ENCODE data around the gene PRSS33. TPM values are rescaled to one million over a fixed set of nuclear protein-coding genes. Genes with fewer than 3 reads are reported as not detected.
A peak's percentile ranks its signal among the peaks of the same experiment; 100 is the strongest.

Gene PRSS33
- total and polyA plus RNA-seq, 4 experiments from 2014 or later = not detected

GRCh38 chr16:2829501-2830354 is 42.4 kb upstream of the PRSS33 start, which contains the start of gene ZG16B:
Gene ZG16B (plus strand): TSS chr16:2830303. CDS start chr16:2830442, 139 bp downstream.
- CTCF ChIA-PET (ENCODE audit: partially characterized antibody) = no interaction called here
- Histone ChIP-seq H3K36me3 (ENCODE audit: insufficient read depth, low read length) (no peaks in the 10 kb centered on the region), H3K4me3 (ENCODE audit: low read length in 2 of 2) (no peak within 1 kb of the TSS), H3K9me3 (ENCODE audit: control insufficient read depth in 1 of 2, low read length in 2 of 2) (no peaks in the 10 kb centered on the region), H3K4me1 (ENCODE audit: insufficient read depth, low read length) (no peaks in the 10 kb centered on the region), H3K27ac (ENCODE audit: low read depth, low read length) (no peak within 1 kb of the TSS), H3K27me3 (ENCODE audit: insufficient read depth, low read length) (no peaks in the 10 kb centered on the region)
- POLR2A ChIA-PET (ENCODE audit: partially characterized antibody) = no interaction called here
- Mint-ChIP-seq H3K36me3 (no peaks in the 10 kb centered on the region), H3K9me3 (no peaks in the 10 kb centered on the region), H3K27me3 (peaks cover 4 to 12% of the 10 kb centered on the region in 2 donors), H3K27ac (peak within 1 kb of the TSS in 1 of 7 donors; percentile 42), H3K4me1 (no peaks in the 10 kb centered on the region), H3K4me3 (peak within 1 kb of the TSS in 1 of 8 donors; percentile 71)
- intact Hi-C loops (cut with micrococcal nuclease) = no loop called here
- DNase-seq = no peak

- intact Hi-C loops (cut with micrococcal nuclease) = no loop called here
- H3K4me3 Mint-ChIP-seq = no peak overlapping the region
- Histone ChIP-seq H3K27ac (ENCODE audit: low read depth, low read length) (no peak overlapping the region), H3K4me3 (ENCODE audit: low read length in 2 of 2) (no peak overlapping the region), H3K27me3 (ENCODE audit: insufficient read depth, low read length) (no peaks in the 10 kb centered on the region), H3K4me1 (ENCODE audit: insufficient read depth, low read length) (no peaks in the 10 kb centered on the region), H3K36me3 (ENCODE audit: insufficient read depth, low read length) (no peaks in the 10 kb centered on the region), H3K9me3 (ENCODE audit: control insufficient read depth in 1 of 2, low read length in 2 of 2) (no peaks in the 10 kb centered on the region)
- H3K9me3 Mint-ChIP-seq = no peaks in the 10 kb centered on the region
- H3K4me1 Mint-ChIP-seq = no peaks in the 10 kb centered on the region
- POLR2A ChIA-PET (ENCODE audit: partially characterized antibody) = no interaction called here
- DNase-seq = no peak
- H3K27me3 Mint-ChIP-seq = peaks cover 4 to 12% of the 10 kb centered on the region in 2 donors
- H3K36me3 Mint-ChIP-seq = no peaks in the 10 kb centered on the region
- no peak overlapping the region for H3K27ac Mint-ChIP-seq
- CTCF ChIA-PET (ENCODE audit: partially characterized antibody) = no interaction called here
These were observed 41.6 kb upstream of the PRSS33 start for GRCh38 chr16:2828876-2829430.

- Histone ChIP-seq H3K27me3 (ENCODE audit: insufficient read depth, low read length) (no peaks in the 10 kb centered on the region), H3K4me1 (ENCODE audit: insufficient read depth, low read length) (no peaks in the 10 kb centered on the region), H3K27ac (ENCODE audit: low read depth, low read length) (no peak overlapping the region), H3K36me3 (ENCODE audit: insufficient read depth, low read length) (no peaks in the 10 kb centered on the region), H3K4me3 (ENCODE audit: low read length in 2 of 2) (no peak overlapping the region), H3K9me3 (ENCODE audit: control insufficient read depth in 1 of 2, low read length in 2 of 2) (no peaks in the 10 kb centered on the region)
- no peak overlapping the region for H3K27ac Mint-ChIP-seq
- H3K4me3 Mint-ChIP-seq = no peak overlapping the region
- no peaks in the 10 kb centered on the region for H3K9me3 Mint-ChIP-seq
- H3K27me3 Mint-ChIP-seq = peaks cover 4 to 12% of the 10 kb centered on the region in 2 donors
- DNase-seq = no peak
- POLR2A ChIA-PET (ENCODE audit: partially characterized antibody) = no interaction called here
- intact Hi-C loops (cut with micrococcal nuclease) = no loop called here
- no peaks in the 10 kb centered on the region for H3K4me1 Mint-ChIP-seq
- no peaks in the 10 kb centered on the region for H3K36me3 Mint-ChIP-seq
- CTCF ChIA-PET (ENCODE audit: partially characterized antibody) = no interaction called here
These were observed 41.1 kb upstream of the PRSS33 start for GRCh38 chr16:2828521-2828840.

- no peak overlapping the region for H3K27ac Mint-ChIP-seq
- H3K27ac ChIP-seq (ENCODE audit: low read depth, low read length) = no peak overlapping the region
- no peaks in the 10 kb centered on the region for H3K9me3 Mint-ChIP-seq
- H3K36me3 Mint-ChIP-seq = no peaks in the 10 kb centered on the region
- no peaks in the 10 kb centered on the region for H3K36me3 ChIP-seq (ENCODE audit: insufficient read depth, low read length)
- no peaks in the 10 kb centered on the region for H3K9me3 ChIP-seq (ENCODE audit: control insufficient read depth in 1 of 2, low read length in 2 of 2)
- no peak for DNase-seq
- H3K27me3 Mint-ChIP-seq = peaks cover 6 to 12% of the 10 kb centered on the region in 2 donors
- ChIA-PET CTCF (ENCODE audit: partially characterized antibody) (no interaction called here), POLR2A (ENCODE audit: partially characterized antibody) (no interaction called here)
- no peaks in the 10 kb centered on the region for H3K4me1 Mint-ChIP-seq
- H3K4me3 ChIP-seq (ENCODE audit: low read length in 2 of 2) = no peak overlapping the region
- intact Hi-C loops (cut with micrococcal nuclease) = no loop called here
- H3K4me3 Mint-ChIP-seq = no peak overlapping the region
- H3K27me3 ChIP-seq (ENCODE audit: insufficient read depth, low read length) = no peaks in the 10 kb centered on the region
- no peaks in the 10 kb centered on the region for H3K4me1 ChIP-seq (ENCODE audit: insufficient read depth, low read length)
These were observed 40.6 kb upstream of the PRSS33 start for GRCh38 chr16:2827831-2828520.

GRCh38 chr16:2827374-2827791 is 40.0 kb upstream of the PRSS33 start:
- intact Hi-C loops (cut with micrococcal nuclease) = no loop called here
- ChIA-PET CTCF (ENCODE audit: partially characterized antibody) (no interaction called here), POLR2A (ENCODE audit: partially characterized antibody) (no interaction called here)
- Mint-ChIP-seq H3K9me3 (no peaks in the 10 kb centered on the region), H3K4me3 (no peak overlapping the region), H3K27me3 (peaks cover 6 to 7% of the 10 kb centered on the region in 2 donors), H3K27ac (no peak overlapping the region), H3K4me1 (no peaks in the 10 kb centered on the region), H3K36me3 (no peaks in the 10 kb centered on the region)
- Histone ChIP-seq H3K4me1 (ENCODE audit: insufficient read depth, low read length) (no peaks in the 10 kb centered on the region), H3K9me3 (ENCODE audit: control insufficient read depth in 1 of 2, low read length in 2 of 2) (no peaks in the 10 kb centered on the region), H3K27ac (ENCODE audit: low read depth, low read length) (no peak overlapping the region), H3K4me3 (ENCODE audit: low read length in 2 of 2) (no peak overlapping the region), H3K36me3 (ENCODE audit: insufficient read depth, low read length) (no peaks in the 10 kb centered on the region), H3K27me3 (ENCODE audit: insufficient read depth, low read length) (no peaks in the 10 kb centered on the region)
- no peak for DNase-seq

- Mint-ChIP-seq H3K36me3 (no peaks in the 10 kb centered on the region), H3K27me3 (peaks cover 6 to 7% of the 10 kb centered on the region in 2 donors), H3K27ac (no peak overlapping the region), H3K4me1 (no peaks in the 10 kb centered on the region), H3K4me3 (no peak overlapping the region), H3K9me3 (no peaks in the 10 kb centered on the region)
- ChIA-PET CTCF (ENCODE audit: partially characterized antibody) (no interaction called here), POLR2A (ENCODE audit: partially characterized antibody) (no interaction called here)
- no peak overlapping the region for H3K4me3 ChIP-seq (ENCODE audit: low read length in 2 of 2)
- DNase-seq = no peak
- H3K27ac ChIP-seq (ENCODE audit: low read depth, low read length) = no peak overlapping the region
- intact Hi-C loops (cut with micrococcal nuclease) = no loop called here
- H3K4me1 ChIP-seq (ENCODE audit: insufficient read depth, low read length) = no peaks in the 10 kb centered on the region
- no peaks in the 10 kb centered on the region for H3K36me3 ChIP-seq (ENCODE audit: insufficient read depth, low read length)
- H3K27me3 ChIP-seq (ENCODE audit: insufficient read depth, low read length) = no peaks in the 10 kb centered on the region
- no peaks in the 10 kb centered on the region for H3K9me3 ChIP-seq (ENCODE audit: control insufficient read depth in 1 of 2, low read length in 2 of 2)
These were observed 39.4 kb upstream of the PRSS33 start for GRCh38 chr16:2826591-2827373.

GRCh38 chr16:2825906-2826305 is 38.5 kb upstream of the PRSS33 start:
- Histone ChIP-seq H3K27ac (ENCODE audit: low read depth, low read length) (no peak overlapping the region), H3K36me3 (ENCODE audit: insufficient read depth, low read length) (no peaks in the 10 kb centered on the region), H3K27me3 (ENCODE audit: insufficient read depth, low read length) (no peaks in the 10 kb centered on the region), H3K4me1 (ENCODE audit: insufficient read depth, low read length) (no peaks in the 10 kb centered on the region), H3K9me3 (ENCODE audit: control insufficient read depth in 1 of 2, low read length in 2 of 2) (no peaks in the 10 kb centered on the region), H3K4me3 (ENCODE audit: low read length in 2 of 2) (no peak overlapping the region)
- Mint-ChIP-seq H3K9me3 (no peaks in the 10 kb centered on the region), H3K36me3 (no peaks in the 10 kb centered on the region), H3K27ac (no peak overlapping the region), H3K4me1 (no peaks in the 10 kb centered on the region), H3K4me3 (no peak overlapping the region), H3K27me3 (peaks cover 1 to 3% of the 10 kb centered on the region in 2 donors)
- intact Hi-C loops (cut with micrococcal nuclease) = no loop called here
- no peak for DNase-seq
- CTCF ChIA-PET (ENCODE audit: partially characterized antibody) = no interaction called here
- POLR2A ChIA-PET (ENCODE audit: partially characterized antibody) = no interaction called here

All from CD4-positive, alpha-beta memory T cell (primary cell).